ENCODE results near the gene KDM6B.

KDM6B gene

DNA sequence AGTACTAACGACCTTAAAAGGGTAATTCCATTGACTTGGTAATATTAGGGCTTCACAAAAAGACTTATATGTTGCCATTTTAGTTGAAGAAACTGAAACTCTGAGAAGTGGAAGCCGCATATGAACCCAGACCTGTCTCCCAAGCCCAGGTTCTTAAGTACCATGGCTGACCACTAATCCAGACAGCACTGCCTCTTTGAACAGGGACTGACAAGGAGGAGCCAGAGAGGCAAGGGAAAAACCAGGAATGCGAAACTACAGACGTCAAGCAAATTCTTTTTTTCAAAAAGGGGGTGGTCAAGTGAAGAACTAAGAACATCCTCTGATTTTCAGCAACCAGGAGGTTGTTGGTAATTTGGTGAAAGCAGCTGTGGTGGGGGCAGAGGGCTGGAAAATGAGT is 39.0 kb downstream of the KDM6B start:
- no peak overlapping the region for H3K27ac ChIP-seq
- TF ChIP-seq, protein P1, sequence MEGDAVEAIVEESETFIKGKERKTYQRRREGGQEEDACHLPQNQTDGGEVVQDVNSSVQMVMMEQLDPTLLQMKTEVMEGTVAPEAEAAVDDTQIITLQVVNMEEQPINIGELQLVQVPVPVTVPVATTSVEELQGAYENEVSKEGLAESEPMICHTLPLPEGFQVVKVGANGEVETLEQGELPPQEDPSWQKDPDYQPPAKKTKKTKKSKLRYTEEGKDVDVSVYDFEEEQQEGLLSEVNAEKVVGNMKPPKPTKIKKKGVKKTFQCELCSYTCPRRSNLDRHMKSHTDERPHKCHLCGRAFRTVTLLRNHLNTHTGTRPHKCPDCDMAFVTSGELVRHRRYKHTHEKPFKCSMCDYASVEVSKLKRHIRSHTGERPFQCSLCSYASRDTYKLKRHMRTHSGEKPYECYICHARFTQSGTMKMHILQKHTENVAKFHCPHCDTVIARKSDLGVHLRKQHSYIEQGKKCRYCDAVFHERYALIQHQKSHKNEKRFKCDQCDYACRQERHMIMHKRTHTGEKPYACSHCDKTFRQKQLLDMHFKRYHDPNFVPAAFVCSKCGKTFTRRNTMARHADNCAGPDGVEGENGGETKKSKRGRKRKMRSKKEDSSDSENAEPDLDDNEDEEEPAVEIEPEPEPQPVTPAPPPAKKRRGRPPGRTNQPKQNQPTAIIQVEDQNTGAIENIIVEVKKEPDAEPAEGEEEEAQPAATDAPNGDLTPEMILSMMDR (IDR thresholded peaks at IDR 0.05), result no peak
- no peak for TF ChIP-seq ZFX (IDR thresholded peaks at IDR 0.05; ENCODE audit: borderline replicate concordance)

DNA sequence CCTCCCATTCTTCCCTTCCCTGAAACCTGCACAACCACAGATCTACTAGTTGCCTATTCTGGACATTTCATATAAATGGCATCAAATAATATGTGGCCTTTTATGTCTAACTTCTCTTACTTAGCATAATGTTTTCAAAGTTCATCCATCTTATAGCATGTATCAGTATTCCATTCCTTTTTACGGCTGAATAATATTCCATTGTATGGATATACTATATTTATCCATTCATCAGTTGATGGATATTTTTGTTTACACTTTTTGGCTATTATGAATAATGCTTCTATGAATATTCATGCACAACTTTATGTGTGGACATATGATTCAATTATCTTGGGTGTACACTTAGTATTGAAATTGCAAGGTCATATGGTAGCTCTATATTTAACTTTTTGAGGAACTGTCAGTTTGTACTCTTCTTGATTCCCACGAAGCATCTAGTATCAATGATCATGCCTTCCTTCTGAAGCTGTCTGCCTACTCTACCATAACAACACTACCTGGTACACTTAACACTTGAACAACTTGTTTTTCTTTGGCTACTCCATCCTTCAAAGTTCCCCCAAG is 41.9 kb downstream of the KDM6B start:
- TF ChIP-seq, protein P1 (IDR thresholded peaks at IDR 0.05), result no peak
- no peak for TF ChIP-seq ZFX (IDR thresholded peaks at IDR 0.05; ENCODE audit: borderline replicate concordance)
- no peak overlapping the region for H3K27ac ChIP-seq

DNA sequence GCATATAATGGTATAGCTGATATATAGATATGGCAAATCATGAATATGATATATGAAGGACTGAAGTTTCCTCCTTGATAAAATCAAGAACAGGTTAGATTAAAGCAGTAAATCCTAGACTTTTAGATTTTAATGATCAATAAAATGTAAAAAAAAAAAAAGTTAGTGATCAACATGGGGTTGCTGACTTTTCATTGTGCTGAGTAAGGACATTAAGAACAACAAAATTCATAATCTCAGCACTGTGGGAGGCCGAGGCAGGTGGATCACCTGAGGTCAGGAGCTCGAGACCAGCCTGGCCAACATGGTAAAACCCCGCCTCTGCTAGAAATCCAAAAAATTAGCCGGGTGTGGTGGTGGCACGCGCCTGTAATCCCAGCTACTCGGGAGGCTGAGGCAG is 44.2 kb downstream of the KDM6B start:
- TF ChIP-seq, protein P1 (IDR thresholded peaks at IDR 0.05), result no peak
- TF ChIP-seq ZFX (IDR thresholded peaks at IDR 0.05; ENCODE audit: borderline replicate concordance), result no peak
- H3K27ac ChIP-seq, result no peak overlapping the region

DNA sequence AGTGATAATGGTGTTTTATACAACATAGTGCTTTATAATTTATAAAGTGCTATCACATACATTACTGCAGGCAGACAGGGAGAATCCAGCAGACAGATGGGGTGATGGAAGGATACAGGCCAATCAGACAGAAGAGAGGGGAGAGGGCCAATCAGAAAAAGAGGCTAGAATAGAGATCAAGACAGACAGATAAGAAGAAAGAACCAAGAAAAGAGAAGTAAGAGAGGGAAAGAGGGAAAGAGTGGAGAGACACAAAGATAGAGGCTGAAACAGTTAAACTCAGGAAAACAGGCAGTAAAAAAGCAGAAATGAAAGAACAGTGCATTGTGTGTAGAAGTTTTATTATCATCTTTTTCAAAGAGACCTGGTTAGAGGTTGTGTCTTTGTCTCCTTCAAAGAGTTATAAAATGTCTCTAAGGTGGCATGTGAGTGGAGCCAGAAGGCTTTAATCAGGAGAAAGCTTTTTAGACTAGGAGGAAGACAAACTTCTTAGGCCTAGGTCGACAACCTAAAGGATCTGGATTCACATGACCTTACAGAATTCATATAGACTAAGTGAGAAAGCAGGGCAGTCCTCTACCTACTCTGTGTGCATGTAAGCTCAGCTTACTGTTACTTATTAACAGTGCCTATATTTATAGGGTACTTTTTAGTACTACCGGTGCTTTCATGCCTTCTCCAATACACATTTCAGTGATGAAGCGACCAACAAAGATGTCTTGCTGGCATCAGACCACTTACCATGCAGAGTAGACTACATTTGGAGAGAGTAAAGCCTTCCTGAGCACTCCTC is 46.3 kb downstream of the KDM6B start:
- peak overlapping the region; percentile 100 for H3K27ac ChIP-seq
- TF ChIP-seq ZFX (IDR thresholded peaks at IDR 0.05; ENCODE audit: borderline replicate concordance), result no peak

DNA sequence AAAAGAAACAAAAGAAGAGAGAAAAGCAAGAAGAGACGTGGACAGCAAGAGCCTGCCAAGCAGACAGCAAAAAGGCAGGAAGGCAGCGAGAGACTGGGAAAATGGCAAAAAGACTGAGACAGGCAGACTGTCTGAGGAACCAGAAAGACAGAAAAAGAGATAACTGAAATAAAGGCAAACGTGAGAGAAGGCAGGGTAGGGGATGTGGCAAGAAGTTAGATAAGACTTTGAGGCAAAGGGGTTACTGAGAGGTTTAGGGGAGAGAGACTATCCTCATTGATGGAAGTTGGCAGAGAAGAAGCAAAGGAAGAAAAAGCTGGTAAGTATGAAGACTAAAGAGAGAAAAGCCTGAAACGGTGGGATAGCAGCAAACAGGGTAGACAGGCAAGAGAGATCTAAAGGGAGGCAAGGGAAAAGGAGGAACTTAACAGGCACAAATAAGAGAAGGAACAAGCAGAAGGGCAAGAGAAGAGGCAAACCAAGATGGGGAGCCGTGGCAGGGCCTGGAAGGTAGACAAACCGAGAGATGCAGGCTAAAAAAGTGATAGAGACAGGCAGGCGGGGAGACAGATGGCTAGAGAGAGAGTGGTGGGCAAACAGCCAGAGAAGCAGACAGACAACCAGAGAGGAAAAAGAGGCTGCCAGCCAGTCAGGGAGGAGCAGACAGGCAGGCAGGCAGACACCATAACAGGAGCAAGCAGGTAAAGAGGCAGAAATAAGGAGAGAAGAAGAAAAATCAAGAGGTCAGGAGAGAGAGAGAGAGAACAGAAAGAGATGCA is 47.4 kb downstream of the KDM6B start:
- H3K27ac ChIP-seq, result peak overlapping the region; percentile 100
- TF ChIP-seq ZFX (IDR thresholded peaks at IDR 0.05; ENCODE audit: borderline replicate concordance), result no peak
- TF ChIP-seq, protein P1 (IDR thresholded peaks at IDR 0.05), result no peak

DNA sequence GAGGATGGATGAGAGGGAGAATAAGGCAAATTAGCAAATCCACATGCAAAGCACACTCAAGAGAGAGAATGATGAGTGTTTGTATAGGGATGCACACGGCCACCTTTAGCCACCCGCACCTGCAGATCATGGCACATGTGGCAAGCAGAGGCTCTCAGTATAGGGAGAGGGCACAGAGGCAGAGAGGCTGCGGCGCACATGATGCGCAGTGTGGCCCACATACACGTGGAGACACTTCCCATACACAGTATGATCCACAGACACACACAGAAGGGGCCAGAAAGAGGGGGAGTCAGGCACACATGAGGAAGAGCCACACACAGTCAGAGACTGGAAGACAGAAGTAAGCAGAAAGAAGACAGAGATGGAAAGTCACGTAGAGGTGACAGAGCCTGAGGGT is 48.1 kb downstream of the KDM6B start:
- H3K27ac ChIP-seq, result peak overlapping the region; percentile 100; the same call in 1 of the 2 replicates
- TF ChIP-seq, protein P1 (IDR thresholded peaks at IDR 0.05), result no peak
- no peak for TF ChIP-seq ZFX (IDR thresholded peaks at IDR 0.05; ENCODE audit: borderline replicate concordance)

DNA sequence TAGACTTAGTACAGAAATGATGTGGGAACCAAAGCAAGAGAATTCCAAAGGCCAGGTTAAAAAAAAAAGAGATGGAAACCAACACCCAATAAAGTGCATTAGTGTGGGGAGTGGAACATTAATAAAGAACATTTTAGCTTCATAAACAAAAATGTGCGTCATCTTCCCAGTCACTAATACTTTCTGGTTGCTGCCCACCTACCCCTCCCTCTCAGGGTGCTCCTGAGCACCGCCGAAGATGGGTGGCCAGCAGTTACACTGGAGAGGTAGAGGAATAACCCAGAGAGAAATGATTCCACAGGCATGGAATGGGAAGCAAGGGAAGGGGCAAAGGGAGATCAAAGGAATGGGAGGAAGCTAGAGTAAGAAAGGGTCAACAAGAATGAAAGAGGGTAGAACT is 48.6 kb downstream of the KDM6B start:
- peak overlapping the region; percentile 100 for H3K27ac ChIP-seq
- TF ChIP-seq ZFX (IDR thresholded peaks at IDR 0.05; ENCODE audit: borderline replicate concordance), result no peak
- TF ChIP-seq, protein P1 (IDR thresholded peaks at IDR 0.05), result no peak
